ENCODE measurements around the gene WDR43. TPM values are rescaled to one million over a fixed set of nuclear protein-coding genes. Genes with fewer than 3 reads are reported as not detected.

The WDR43 gene
- total RNA-seq (10 to 100 TPM; 11.5 to 69.8 (median 32.4) TPM), polyA plus RNA-seq (10 to 100 TPM in 1 of 3 donors, 1 to 10 TPM in 2; 7.2 to 56.8 (median 9.9) TPM)
- long read RNA-seq, donor 1, transcript WDR43-202 (18 exons, 3,533 nt), result major isoform, 6 of 6 reads
- long read RNA-seq, donor 1, partial matches to known transcripts, result 0 of 6 reads
- long read RNA-seq, donor 1, other reads (novel, unspliced or antisense), result 0 of 6 reads
- long read RNA-seq, donor 2, partial matches to known transcripts, result 0 of 3 reads
- long read RNA-seq, donor 2, other reads (novel, unspliced or antisense), result 0 of 3 reads
- long read RNA-seq, donor 3, transcript WDR43-202 (18 exons, 3,533 nt), result major isoform, 11 of 11 reads
- long read RNA-seq, donor 3, partial matches to known transcripts, result 0 of 11 reads
- long read RNA-seq, donor 3, other reads (novel, unspliced or antisense), result 0 of 11 reads
- long read RNA-seq, donor 4, transcript WDR43-202 (18 exons, 3,533 nt), result major isoform, 5 of 14 reads
- long read RNA-seq, donor 4, partial matches to known transcripts, result 5 of 14 reads
- long read RNA-seq, donor 4, other reads (novel, unspliced or antisense), result 4 of 14 reads
- long read RNA-seq, donor 5, transcript WDR43-202 (18 exons, 3,533 nt), result major isoform, 18 of 23 reads
- long read RNA-seq, donor 5, partial matches to known transcripts, result 1 of 23 reads
- long read RNA-seq, donor 5, other reads (novel, unspliced or antisense), result 4 of 23 reads
- long read RNA-seq, donor 6, partial matches to known transcripts, result 2 of 7 reads
- long read RNA-seq, donor 6, other reads (novel, unspliced or antisense), result 2 of 7 reads
- long read RNA-seq, donor 7, partial matches to known transcripts, result 7 of 8 reads
- long read RNA-seq, donor 7, other reads (novel, unspliced or antisense), result 0 of 8 reads
- long read RNA-seq, donor 8, partial matches to known transcripts, result 11 of 14 reads
- long read RNA-seq, donor 8, other reads (novel, unspliced or antisense), result 0 of 14 reads
- long read RNA-seq, donor 9, partial matches to known transcripts, result 0 of 2 reads
- long read RNA-seq, donor 9, other reads (novel, unspliced or antisense), result 0 of 2 reads
- long read RNA-seq, donor 10, partial matches to known transcripts, result 0 of 4 reads
- long read RNA-seq, donor 10, other reads (novel, unspliced or antisense), result 0 of 4 reads

DNA sequence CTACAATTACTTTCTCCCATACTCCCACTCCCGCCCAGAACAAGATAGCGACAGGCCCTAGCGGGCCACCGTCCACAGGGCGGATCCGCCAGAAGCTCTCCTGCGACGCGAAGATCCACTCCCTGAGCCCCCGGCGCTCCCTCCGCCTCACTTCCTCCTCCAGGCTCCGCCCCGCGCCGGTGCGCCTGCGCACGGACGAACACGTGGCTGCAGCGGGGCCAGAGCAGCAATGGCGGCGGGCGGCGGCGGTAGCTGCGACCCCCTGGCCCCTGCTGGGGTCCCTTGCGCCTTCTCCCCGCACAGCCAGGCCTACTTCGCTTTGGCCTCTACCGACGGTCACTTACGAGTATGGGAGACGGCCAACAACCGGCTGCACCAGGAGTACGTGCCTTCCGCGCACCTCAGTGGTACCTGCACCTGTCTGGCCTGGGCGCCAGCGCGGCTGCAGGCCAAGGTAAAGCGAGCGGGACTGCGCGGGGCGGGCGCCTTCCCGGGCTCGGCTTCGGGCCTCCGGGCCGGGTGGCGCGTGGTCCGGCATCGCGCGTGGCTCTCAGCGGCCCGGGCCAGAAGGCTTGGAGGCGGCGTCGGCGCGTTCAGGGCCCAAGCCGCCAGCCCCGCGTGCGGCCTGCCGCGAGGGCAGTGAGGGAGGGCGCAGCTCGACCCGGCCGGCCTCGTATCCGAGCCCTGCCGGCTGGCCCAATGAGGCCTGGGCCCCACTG is at the start of gene WDR43:
Gene WDR43, plus strand, starts transcription at position 198 of the 719 bp plus-strand sequence. Its CDS starts 32 bp downstream, at position 230.
- DNase-seq, result peak; percentile 98 to 99 (median 98)
- 0% methylated on average over 4 to 79 of the region's 79 CpGs for WGBS, 4 donors

DNA sequence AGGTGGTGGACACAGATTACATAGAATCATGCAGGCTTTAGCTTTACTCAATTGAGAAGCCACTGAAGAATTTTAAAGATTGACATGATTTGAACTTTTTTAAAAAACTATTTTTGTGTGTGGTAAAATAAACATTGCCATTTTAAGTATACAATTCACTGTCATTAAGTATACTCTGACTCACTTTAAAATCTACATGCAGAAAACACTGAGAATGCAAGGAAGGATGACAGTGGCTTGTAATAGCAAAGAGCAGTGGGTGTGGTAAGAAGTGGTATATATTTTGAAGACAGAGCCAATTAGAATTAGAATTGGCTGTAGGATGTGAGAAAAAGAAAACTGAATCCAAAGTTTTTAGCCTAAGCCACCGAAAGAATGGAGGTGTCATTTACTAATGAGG is 39.3 kb upstream of the WDR43 start:
- 88 to 95% (median 91%) methylated on average over 1 of the region's 1 CpG for WGBS, 4 donors
- no peak overlapping the region for H3K4me3 ChIP-seq

More for the DNA sequence above, at the start of gene WDR43:
- Histone ChIP-seq H3K9me3 (replicated peaks in 1 of 3) (no peaks in the 10 kb centered on the region), H3K4me3 (peak within 1 kb of the TSS; percentile 10 to 98 (median 87)), H3K27me3 (no peaks in the 10 kb centered on the region), H3K36me3 (replicated peaks in 1 of 2) (no peaks in the 10 kb centered on the region), H3K4me1 (replicated peaks in 1 of 2) (peaks cover 24 to 42% of the 10 kb centered on the region in 2 donors), H3K27ac (peak within 1 kb of the TSS; percentile 45 to 95 (median 84))
- intact Hi-C loops (cut with DNase I), result no loop called here
- peak; percentile 77 to 84 for TF ChIP-seq POLR2A (IDR thresholded peaks at IDR 0.05)
- no peak for TF ChIP-seq CTCF (IDR thresholded peaks at IDR 0.05)

DNA sequence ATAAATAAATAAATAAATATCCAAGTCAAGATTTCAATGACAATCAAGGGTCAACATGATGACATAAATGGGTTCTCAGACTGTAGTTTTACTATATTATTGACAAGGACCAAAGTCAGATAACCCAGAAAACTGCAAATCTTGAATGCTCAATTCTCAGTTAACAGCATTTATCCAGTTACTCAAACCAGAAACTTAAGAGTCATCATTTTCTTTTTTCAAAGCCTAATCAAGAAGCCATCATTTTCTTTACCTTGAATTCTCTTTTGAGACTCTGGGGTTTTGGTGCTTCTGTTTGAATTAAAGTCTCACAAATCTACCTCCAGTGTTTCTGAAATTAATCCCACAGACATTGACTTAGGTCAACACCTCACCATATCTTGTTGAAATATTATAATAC is 38.5 kb upstream of the WDR43 start:
- intact Hi-C loops (cut with DNase I), result no loop called here
- no peak for DNase-seq
- Histone ChIP-seq H3K4me1 (replicated peaks in 1 of 2) (no peaks in the 10 kb centered on the region), H3K4me3 (no peak overlapping the region), H3K27ac (no peak overlapping the region), H3K9me3 (replicated peaks in 1 of 3) (no peaks in the 10 kb centered on the region), H3K36me3 (replicated peaks in 1 of 2) (peaks cover 0 to 8% of the 10 kb centered on the region in 2 donors), H3K27me3 (no peaks in the 10 kb centered on the region)
- TF ChIP-seq CTCF (IDR thresholded peaks at IDR 0.05) (no peak), POLR2A (IDR thresholded peaks at IDR 0.05) (no peak)

More for the DNA sequence above, 39.3 kb upstream of the WDR43 start:
- no peak overlapping the region for H3K27ac ChIP-seq
- no peaks in the 10 kb centered on the region for H3K27me3 ChIP-seq
- TF ChIP-seq CTCF (IDR thresholded peaks at IDR 0.05), result no peak
- no peak for TF ChIP-seq POLR2A (IDR thresholded peaks at IDR 0.05)
- no peaks in the 10 kb centered on the region for H3K9me3 ChIP-seq (replicated peaks in 1 of 3)
- peaks cover 0 to under 1% of the 10 kb centered on the region in 2 donors for H3K36me3 ChIP-seq (replicated peaks in 1 of 2)
- no peaks in the 10 kb centered on the region for H3K4me1 ChIP-seq (replicated peaks in 1 of 2)
- intact Hi-C loops (cut with DNase I), result no loop called here
- no peak for DNase-seq

Measured in adrenal gland (tissue), 19 donors.